HCT116 (cell line): ENCODE measurements around the gene DKK2.

ENCODE experiments used
- CBX3 ChIP-seq: IDR thresholded peaks from 2 replicates; pipeline ENCODE4 v1.6.1; 2012; ENCODE audit warnings: low read depth
- CEBPB ChIP-seq: IDR thresholded peaks from 2 replicates; pipeline ENCODE4 v1.6.1; 2012; ENCODE audit warnings: low read depth
- ELF1 ChIP-seq: IDR thresholded peaks from 2 replicates; pipeline ENCODE4 v1.6.1; 2012; ENCODE audit warnings: low read depth, borderline replicate concordance
- EZH2 ChIP-seq: fragments of 200-600 bp; sonication (generic); IDR thresholded peaks from 2 replicates; pipeline ENCODE4 v1.6.1; 2017; ENCODE audit warnings: antibody characterized with exemption, mixed run types
- EZH2phosphoT487 ChIP-seq: fragments of 200-600 bp; IDR thresholded peaks from 2 replicates; pipeline ENCODE4 v1.6.1; 2018; ENCODE audit warnings: antibody characterized with exemption, borderline replicate concordance
- POLR2A ChIP-seq: IDR thresholded peaks from 2 replicates; pipeline ENCODE4 v1.7.0; 2011; ENCODE audit warnings: borderline replicate concordance; ENCODE audit not compliant: insufficient read depth, insufficient read length; ENCODE audit errors: extremely low read depth
- RAD21 ChIP-seq: IDR thresholded peaks from 2 replicates; pipeline ENCODE4 v1.6.1; 2012; ENCODE audit warnings: low read depth, mild to moderate bottlenecking
- YY1 ChIP-seq: IDR thresholded peaks from 2 replicates; pipeline ENCODE4 v1.6.1; 2011; ENCODE audit warnings: low read length, low read depth, moderate library complexity, mild to moderate bottlenecking; ENCODE audit not compliant: insufficient replicate concordance; ENCODE audit errors: extremely low read depth
- TF ChIP-seq, protein P1 (sequence below), 3 experiments: fragments of 200-600 bp in 1 of 3; sonication (generic) in 1 of 3; IDR thresholded peaks in 2 of 3; conservative IDR thresholded peaks in 1 of 3; 2 replicates each; pipeline ENCODE4 v1.5.1; 2012 to 2017; ENCODE audit warnings: low read depth in 2 of 3, low read length in 2 of 3, antibody characterized with exemption in 1 of 3, borderline replicate concordance in 1 of 3, control low read depth in 1 of 3, mild to moderate bottlenecking in 1 of 3, mixed read lengths in 1 of 3, mixed run types in 1 of 3, moderate library complexity in 1 of 3; ENCODE audit not compliant: insufficient read depth in 1 of 3
- TF ChIP-seq, protein P2 (sequence below): IDR thresholded peaks from 2 replicates; pipeline ENCODE4 v1.6.1; 2012

DNA sequence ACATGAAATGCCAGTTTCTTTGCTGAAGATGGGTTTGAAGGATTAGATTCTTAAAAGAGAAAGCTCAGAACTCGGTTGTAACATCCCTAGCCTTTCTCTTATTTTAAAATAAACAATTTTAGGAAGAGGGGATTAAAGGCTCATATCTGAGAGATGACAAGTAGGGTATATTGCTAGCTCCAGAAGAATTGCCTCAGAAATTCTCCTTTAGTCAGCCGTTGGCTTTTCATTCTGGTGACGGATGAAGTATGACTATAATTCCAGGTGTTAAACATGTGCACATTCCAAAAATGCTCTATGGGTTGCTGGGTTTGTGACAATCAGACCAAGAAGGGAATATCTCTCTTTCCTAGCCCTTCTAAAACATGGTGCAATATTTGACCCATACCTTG is 17.8 kb downstream of the DKK2 start:
- TF ChIP-seq, protein P1, sequence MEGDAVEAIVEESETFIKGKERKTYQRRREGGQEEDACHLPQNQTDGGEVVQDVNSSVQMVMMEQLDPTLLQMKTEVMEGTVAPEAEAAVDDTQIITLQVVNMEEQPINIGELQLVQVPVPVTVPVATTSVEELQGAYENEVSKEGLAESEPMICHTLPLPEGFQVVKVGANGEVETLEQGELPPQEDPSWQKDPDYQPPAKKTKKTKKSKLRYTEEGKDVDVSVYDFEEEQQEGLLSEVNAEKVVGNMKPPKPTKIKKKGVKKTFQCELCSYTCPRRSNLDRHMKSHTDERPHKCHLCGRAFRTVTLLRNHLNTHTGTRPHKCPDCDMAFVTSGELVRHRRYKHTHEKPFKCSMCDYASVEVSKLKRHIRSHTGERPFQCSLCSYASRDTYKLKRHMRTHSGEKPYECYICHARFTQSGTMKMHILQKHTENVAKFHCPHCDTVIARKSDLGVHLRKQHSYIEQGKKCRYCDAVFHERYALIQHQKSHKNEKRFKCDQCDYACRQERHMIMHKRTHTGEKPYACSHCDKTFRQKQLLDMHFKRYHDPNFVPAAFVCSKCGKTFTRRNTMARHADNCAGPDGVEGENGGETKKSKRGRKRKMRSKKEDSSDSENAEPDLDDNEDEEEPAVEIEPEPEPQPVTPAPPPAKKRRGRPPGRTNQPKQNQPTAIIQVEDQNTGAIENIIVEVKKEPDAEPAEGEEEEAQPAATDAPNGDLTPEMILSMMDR (IDR thresholded peaks at IDR 0.05 in 2 of 3, conservative IDR thresholded peaks at IDR 0.05 in 1 of 3; ENCODE audit: borderline replicate concordance in 1 of 3, insufficient read depth in 1 of 3, low read depth in 2 of 3, low read length in 2 of 3), result no peak
- no peak for TF ChIP-seq CEBPB
- TF ChIP-seq YY1, result no peak
- TF ChIP-seq POLR2A, result no peak
- no peak for TF ChIP-seq EZH2
- TF ChIP-seq, protein P2, sequence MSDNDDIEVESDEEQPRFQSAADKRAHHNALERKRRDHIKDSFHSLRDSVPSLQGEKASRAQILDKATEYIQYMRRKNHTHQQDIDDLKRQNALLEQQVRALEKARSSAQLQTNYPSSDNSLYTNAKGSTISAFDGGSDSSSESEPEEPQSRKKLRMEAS, result no peak
- TF ChIP-seq CBX3, result no peak
- no peak for TF ChIP-seq ELF1
- TF ChIP-seq EZH2phosphoT487, result no peak
- TF ChIP-seq RAD21, result no peak
